Cerebellar nuclear complex (tissue), 1 donor: ENCODE measurements around the gene UPK1B.
"Not testable (repeated sequence)": the region's sequence is repeated elsewhere in the genome, so short reads cannot be mapped to it uniquely, and the experiment has no call there.

ENCODE experiments used
- DNase-seq, 2 experiments: peaks; one replicate each; lab custom pipeline; 2025; lab: John Stamatoyannopoulos, UW

The UPK1B gene

DNA sequence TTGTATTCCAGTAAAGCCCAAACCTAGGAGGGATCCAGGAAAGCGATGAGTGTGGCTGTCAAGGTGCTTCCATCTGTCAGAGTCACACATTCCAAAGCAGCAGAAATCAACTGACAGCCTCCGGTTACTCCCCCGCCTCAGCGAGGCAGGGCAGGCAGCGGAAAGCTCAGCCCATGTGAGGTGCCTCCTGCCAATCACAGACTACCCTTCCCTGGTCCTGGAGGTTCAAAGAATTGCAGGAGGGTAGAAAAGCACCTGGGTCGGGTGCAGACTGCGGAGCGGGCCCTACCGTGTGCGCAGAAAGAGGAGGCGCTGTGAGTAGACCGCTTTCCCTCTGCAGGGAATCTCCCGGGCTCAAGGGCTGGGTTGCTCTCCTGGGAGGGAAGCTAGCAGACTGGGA, at the start of gene UPK1B:
Gene UPK1B, plus strand, starts transcription at position 274 of the 400 bp plus-strand sequence. CDS start 13,144 bp downstream, outside the sequence.
- DNase-seq = no peak

DNA sequence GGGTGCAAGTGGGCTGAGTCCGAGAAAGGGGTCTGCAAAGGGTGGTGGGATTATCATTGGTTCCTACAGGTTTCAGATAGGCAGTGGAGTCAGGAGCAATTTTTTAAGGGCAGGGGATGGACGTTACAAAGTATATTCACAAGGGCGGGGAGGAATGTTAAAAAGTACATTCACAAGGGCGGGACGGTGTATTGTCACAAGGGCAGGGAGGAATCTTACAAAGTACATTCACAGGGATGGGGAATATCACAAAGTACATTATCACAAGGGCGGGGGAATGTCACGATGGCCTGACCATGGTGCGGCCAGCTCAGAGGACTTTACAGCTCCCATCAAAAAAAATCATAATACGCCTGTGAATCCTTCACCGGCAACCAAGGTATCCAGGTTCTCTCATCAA, 48.1 kb upstream of the UPK1B start:
- DNase-seq = no peak

DNA sequence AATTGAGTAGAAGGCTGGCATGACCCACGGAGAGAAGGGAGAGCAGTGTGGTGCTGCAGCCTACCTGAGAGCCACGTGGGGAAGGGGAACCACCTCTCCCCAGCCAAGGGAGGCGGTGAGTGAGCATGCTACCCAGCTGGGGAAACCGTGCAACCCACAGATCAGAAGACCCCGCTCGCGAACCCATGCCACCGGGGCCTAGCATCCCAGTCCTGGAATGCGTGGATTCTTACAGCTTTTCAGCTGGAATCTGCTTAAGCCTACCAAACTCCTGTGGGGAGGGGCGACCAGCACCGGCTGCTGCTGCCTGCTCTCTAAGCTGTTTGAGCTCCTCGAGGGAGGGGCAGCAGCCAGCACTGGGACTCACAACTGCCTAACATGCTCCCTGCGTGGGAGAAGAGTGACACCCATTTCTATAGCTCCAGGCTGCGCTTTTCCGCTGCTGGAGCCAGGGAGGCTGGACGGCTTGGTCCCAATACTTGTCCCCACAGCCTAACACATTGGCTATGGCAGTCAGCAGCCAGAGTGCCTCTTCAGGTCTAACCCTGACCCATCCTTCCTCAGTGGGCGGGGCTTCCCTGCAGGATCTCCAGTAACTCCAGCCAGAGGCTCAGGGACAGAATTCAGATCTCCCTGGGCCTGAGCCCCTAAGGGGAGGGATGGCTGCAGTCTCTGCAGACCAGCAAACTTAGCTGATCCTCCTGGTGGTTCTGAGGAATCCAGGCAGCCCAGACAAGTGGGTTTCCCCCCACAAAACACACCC, 47.5 kb upstream of the UPK1B start:
- DNase-seq = no peak

DNA sequence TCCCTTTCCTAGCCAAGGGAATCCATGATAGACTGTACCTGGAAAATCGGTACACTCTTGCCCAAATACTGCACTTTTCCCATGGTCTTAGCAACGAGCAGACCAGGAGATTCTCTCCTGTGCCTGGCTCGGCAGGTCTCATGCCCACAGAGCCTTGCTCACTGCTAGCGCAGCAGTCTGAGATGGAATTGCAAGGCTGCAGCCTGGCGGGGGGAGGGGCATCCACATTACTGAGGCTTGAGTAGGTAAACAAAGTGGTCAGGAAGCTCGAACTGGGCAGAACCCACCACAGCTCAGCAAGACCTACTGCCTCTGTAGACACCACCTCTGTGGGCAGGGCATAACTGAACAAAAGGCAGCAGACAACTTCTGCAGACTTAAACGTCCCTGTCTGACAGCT, 43.1 kb upstream of the UPK1B start:
- DNase-seq = not testable (repeated sequence)

DNA sequence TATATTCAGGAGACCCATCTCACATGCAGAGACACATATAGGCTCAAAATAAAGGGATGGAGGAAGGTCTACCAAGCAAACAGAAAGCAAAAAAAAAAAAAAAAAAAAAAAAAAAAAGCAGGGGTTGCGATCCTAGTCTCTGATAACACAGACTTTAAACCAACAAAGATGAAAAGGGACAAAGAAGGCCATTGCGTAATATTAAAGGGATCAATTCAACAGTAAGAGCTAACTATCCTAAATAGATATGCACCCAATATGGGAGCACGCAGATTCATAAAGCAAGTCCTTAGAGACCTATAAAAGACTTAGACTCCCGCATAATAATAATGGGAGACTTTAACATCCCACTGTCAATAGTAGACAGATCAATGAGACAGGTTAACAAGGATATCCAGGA, 41.1 kb upstream of the UPK1B start:
- not testable (repeated sequence) for DNase-seq

DNA sequence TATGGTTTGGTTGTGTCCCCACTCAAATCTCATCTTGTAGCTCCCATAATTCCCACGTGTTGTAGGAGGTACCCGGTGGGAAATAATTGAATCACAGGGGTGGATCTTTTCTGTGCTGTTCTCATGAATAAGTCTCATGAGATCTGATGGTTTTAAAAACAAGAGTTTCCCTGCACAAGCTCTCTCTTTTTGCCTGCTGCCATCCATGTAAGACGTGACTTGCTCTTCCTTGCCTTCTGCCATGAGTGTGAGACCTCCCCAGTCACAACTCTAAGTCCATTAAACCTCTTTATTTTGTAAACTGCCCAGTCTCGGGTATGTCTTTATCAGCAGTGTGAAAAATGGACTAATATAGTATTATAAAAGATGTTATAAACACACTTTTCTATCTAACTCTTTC, 34.0 kb upstream of the UPK1B start:
- not testable (repeated sequence) for DNase-seq

DNA sequence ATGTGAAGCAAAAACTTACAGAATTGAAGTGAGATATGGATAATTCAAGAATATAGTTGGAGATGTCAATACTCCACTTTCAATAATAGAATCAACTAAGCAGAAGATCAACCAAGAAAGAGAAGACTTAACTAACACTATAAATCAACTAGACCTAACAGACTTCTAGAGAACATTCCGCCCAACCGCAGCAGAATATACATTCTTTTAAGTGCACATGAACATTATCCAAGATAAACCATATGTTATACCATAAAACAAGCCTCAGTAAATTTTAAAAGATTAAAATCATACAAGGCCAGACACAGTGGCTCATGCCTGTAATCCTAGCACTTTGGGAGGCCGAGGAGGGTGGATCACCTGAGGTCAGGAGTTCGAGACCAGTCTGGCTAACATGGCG, 32.9 kb upstream of the UPK1B start:
- no peak for DNase-seq

DNA sequence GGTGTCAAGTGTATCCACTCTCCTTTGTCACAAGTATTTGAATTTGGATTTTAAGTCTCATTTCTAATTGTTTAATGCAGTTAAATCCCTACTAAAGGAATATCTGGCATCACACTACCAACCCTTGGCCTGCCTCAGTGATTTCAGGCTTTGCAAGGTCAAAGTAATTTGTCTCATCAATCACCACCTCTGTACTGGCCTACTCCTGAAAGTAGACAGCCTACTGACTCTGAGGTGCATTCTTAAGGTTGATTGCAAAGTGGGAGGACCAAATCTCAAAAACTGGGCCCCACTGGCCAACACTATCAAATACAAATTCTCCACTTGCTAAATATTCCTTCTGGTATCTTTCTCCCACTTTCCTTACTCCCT, 28.3 kb upstream of the UPK1B start:
- no peak for DNase-seq

DNA sequence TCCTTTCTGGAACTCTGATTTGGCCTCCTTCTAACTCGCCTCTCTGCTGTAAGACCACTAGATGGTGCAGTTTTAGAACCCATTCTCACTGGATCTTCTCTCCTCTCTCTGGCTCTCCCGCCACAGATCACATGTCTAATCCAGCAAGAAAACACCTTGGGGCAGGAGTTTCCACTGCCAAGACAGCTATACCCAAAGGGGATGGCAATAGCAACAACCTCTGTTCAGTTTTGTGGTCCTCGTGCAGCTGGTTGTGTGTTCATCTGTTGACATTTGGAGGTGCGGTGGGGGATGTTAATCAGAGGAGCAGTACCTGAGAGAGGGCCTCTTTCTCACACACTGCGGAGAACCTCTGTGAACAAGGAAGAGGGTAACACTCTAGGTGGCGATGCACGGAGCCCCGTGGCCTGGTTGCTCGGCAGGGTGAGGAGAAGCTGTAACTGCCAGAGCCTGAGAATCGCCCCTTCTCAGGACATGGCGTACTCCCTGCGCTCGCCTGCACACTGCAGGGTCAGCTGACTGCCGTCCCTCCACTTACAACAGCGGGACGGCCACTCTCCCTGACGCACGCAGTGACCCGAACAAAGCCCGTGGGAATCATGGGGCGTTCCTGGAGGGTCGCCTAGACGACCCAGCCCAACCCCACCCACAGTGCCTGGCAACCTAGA, 27.8 kb upstream of the UPK1B start, which contains the start of gene TEX55:
Gene TEX55, plus strand, starts transcription at position 666 of the 668 bp plus-strand sequence. CDS start 25 bp downstream, outside the sequence.
- DNase-seq = no peak

DNA sequence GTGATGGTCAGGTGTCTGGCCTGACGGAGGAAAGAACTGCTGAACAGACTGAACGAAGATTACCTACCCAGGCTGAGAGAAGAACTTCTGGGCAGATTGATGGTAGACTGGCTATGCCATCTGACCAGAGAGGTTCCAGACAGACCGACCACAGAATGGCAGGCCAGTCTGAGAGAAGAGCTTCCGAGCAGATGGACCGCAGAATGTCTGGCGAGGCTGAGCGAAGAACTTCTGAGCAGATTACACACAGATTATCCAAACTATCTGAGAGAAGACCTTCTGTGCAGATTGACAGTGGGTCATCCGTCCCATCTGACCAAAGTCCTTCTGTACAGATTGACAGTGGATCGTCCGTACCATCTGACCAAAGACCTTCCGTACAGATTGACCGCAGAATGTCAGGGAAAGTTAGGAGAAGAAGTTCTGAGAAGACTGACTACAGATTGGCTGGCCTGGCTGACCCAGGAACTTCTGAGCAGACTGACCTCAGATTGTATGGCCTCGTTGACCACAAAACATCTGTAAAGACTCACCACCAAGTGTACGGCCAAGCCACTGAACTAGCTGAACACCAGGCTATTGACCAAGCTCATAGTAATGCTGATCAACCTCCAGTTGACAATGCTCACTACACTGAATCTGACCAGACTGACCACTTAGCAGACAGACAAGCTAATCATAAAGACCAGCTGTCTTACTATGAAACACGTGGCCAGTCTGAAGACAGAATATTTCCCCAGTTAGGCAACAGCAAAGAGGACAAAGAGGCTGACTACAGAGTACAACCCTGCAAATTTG, 26.6 kb upstream of the UPK1B start:
- DNase-seq = no peak

DNA sequence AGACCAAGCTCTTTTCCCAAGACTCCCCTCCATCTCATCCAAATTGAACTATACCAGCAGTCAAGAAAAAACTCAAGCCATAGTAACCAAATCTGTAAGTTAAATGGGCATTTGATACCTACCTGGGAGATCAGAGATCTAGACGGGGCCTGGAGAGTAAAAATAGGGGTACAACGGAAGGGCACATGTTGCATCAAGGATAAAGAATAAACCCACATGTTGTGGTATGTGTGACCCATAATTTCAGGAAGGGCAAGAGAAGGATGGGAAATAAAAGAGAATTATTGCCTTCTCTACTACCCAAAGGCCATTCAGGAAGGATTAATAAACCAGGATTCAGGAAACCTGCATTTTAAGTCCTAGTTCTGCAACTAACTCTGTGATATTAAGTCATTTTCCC, 25.9 kb upstream of the UPK1B start:
- DNase-seq = no peak

DNA sequence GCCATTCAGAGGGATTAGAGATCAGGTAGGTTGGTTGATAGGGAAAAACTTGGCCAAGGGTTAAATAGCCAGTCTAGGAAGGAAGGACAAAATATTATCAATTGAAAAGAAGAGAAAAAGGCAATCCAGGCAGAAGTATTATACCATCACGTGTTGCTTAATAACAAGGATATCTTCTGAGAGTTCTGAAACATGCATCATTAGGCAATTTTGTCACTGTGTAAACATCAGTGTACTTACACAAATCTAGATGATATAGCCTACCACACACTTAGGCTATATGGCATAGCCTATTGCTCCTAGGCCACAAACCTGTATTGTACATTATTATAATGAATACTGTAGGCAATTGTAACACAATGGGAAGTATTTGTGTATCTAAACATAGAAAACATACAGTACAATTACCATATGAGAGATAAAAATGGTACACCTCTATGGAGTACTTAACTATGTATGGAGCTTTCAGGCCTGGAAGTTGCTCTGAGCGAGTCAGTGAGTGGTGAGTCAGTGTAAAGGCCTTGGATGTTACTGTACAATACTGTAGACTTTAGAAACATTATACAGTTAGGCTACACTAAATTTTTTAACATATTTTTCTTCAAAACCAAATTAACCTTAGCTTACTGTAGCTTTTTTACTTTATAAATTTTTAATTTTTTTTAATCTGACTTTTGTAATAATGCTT, 24.8 kb upstream of the UPK1B start:
- no peak for DNase-seq

DNA sequence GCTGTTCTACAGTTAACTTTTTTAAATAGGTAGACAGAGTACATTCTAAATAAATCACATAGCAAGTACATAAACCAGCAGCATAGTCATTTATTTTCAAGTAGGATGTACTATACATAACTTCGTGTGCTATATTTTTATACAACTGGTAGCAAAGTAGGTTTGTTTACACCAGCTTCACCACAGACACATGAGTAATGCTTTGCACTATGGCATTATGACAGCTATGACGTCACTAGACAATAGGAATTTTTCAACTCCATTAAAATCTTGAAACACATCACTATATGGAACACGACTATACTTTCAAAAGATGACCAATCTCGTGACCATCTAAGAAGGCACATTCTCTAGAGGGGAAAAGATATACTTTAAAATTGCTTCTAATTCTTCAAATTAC, 23.9 kb upstream of the UPK1B start:
- DNase-seq = no peak

DNA sequence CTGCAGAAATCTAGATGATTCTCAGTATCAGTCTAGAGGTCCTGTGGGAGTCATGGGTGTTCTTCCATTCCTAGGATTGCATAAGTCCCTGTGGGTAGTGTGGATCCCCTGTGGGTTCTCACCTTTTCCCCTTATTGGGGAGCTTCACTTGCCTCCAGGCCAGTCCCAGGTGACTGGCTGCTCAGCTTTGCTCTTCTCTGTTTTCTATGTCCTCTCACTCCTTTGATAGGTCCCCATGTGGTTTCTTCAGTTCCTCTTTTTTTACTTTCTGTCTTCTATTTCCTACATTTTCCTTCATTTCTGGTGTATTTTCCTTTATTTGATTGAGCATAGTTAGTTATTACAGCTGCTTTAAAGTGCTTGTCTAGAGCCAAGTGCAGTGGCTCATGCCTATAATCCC, 16.5 kb upstream of the UPK1B start:
- no peak for DNase-seq

DNA sequence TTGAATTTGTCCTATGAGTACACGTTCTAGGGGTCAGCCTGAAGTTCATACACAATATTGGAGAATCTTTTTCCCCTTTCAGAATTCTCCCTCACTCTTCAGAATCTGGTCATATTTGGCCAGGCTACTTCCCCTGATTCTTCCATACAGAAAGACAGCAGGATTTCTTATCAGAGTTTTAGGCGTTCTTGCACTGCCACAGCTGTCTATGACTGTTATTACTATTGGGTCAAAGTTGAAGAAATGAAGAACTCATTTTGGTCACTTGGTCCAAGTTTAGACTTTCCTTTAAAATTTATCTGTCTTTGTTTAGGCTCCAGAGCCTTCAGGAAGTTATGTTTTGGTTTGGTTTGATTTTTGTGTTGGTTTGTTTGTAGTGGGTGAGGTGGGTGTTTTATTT, 15.4 kb upstream of the UPK1B start:
- DNase-seq = no peak

DNA sequence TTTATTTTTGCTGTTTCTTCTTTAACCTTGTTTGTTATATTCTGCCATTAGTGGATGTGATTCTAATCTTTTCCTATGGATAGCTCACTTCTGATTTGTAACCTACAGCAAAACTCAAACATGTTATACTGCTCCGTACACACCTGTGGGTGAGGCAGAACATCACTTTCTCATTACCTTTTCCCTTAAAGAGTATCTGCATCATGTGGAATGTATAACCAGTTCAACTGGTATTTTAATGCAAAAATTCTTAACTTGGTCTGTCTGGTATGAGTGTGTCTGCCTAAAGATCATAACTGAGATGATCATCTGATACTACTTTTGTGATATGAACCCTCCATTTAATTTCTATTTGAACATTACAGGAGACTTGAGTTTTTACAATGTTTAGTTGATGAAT, 13.0 kb upstream of the UPK1B start:
- DNase-seq = no peak

DNA sequence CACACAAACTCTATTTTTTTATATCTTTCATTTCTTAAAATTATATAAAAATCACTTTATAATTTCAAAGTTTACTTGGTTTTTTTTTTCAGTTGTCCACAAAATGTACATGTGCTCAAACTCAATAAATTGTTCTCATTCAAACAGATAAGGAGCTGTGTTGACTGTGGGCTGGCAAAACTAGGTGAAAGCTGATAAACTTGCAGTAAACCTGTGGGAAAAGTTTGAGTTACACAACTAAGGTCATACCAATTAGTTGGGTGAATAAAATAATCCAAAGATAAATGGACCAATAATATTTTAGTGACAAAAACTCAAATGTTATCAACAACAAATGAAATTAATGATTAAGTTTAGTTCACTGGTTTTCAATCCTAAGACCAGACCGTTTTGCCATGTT, 12.6 kb upstream of the UPK1B start:
- no peak for DNase-seq

DNA sequence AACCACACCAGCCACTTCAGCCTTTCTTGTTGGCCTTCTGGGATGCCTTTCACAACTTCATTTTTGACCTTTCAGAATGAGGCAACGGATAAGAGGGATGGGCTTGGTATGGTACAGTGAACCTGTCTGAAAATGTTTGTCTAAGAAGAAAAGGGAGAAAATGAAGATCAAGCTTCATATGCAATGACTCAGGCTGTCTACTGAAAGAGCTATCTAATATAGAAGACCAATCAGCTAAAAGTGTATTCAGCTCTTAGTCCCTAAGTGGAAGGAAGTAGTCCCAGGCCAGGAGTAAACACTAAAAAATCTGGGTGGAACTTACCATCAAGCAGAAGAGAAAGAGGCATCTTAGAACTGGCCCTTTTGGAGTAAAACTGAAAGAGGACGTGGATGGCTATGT, 12.2 kb upstream of the UPK1B start:
- DNase-seq = no peak

DNA sequence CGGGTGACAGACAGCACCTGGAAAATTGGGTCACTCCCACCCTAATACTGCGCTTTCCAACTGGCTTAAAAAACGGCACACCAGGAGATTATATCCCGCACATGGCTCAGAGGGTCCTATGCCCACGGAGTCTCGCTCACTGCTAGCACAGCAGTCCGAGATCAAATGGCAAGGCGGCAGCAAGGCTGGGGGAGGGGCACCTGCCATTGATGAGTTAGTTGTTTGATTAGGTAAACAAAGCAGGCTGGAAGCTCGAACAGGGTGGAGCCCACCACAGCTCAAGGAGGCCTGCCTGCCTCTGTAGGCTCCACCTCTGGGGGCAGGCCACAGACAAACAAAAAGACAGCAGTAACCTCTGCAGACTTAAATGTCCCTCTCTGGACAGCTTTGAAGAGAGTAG, 8.7 kb upstream of the UPK1B start:
- not testable (repeated sequence) for DNase-seq

DNA sequence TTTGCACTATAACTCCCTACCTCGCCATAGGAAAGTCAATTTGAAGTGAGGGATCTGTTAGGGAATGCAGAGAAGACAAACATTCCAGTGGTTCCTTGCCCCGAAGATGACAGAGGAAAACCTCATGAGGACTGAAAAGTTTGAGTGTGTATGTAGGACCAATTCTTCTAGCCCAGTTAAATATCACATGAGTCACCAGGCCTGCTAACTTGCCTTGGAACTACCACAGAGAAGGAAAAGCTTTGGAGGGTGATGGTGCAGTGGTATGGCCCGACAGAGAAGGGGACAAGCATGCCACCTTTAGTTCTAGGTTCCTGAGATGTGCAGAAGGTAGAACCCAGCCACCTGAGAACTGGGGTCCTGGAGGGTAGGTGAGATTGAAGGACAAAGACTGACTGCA, 2.6 kb upstream of the UPK1B start:
- no peak for DNase-seq

DNA sequence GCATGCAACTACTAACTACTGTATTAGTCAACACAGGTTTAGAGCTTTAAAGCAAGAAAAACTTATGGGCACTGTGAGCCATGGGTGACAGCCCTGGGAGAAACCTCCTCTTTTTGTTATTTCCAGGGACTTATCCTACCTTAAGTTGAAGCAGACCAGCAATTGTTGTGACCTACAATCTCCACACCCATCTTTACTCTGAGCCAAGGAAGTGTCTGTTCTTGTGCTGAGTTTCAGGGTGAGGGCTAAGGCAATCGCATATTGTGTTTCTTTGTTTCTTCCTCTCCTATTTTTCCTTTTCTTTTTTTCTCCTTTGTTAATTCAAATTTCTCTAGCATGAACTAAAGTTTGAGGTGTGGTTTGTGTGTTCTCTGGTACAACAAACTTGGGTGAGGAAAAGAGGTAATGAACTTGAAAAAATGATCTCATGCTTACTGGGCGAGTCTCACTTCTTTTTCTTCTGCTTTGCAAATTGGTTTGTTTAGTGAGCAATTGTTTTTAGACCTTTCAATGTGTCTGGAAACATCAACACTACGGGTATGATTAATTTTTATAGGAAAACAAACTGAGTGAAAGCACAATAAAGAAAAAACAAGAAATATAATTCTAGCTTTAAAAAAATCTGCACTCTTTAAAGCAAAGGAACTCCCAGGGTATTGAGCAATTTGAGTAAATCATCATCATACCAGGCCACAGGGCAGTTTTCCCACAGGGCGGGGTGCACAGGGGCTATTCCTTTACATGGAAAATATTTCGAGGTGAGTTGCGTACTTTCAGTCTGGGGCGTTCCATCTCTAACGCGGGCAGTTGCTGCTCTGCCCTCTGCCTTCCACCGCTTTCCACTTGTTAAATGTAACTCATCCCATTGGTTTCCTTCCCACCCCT, 2.7 kb downstream of the UPK1B start:
- DNase-seq = no peak
